Activated CD4-positive, alpha-beta T cell treated with anti-CD3 and anti-CD28 coated beads for 36 hours (primary cell): ENCODE data around the gene NMS. TPM values are rescaled to one million over a fixed set of nuclear protein-coding genes. Genes with fewer than 3 reads are reported as not detected.

Experiments
- ATAC-seq: fragments of 200-7000 bp; cut with Tn5 transposase; one replicate; pipeline ENCODE4 v1.10.0; 2021; ENCODE audit warnings: mild to moderate bottlenecking, moderate library complexity
- CTCF ChIA-PET: fragments of 350-600 bp; sonication (Branson Sonifier 250); formaldehyde crosslinking; loops from one replicate; lab custom pipeline; 2021; ENCODE audit warnings: antibody characterized with exemption; lab: Charles Lee
- POLR2A ChIA-PET: fragments of 350-600 bp; sonication (Branson Sonifier 250); formaldehyde crosslinking; loops from one replicate; lab custom pipeline; 2021; ENCODE audit warnings: antibody characterized with exemption, inconsistent platforms; lab: Charles Lee
- DNase-seq: peaks from one replicate; pipeline ENCODE4 v3.0.0-alpha.2; 2020
- H3K27ac Mint-ChIP-seq: one replicate; pipeline ENCODE4 v1.8.0; 2021; ENCODE audit warnings: mixed read lengths
- H3K27me3 Mint-ChIP-seq: one replicate; pipeline ENCODE4 v1.8.0; 2021; ENCODE audit warnings: mixed read lengths
- H3K36me3 Mint-ChIP-seq: one replicate; pipeline ENCODE4 v1.8.0; 2021; ENCODE audit warnings: low read depth, mixed read lengths
- H3K4me1 Mint-ChIP-seq: one replicate; pipeline ENCODE4 v1.8.0; 2021; ENCODE audit warnings: mixed read lengths
- H3K4me3 Mint-ChIP-seq: one replicate; pipeline ENCODE4 v1.8.0; 2021; ENCODE audit warnings: mild to moderate bottlenecking, moderate library complexity, mixed read lengths
- H3K9me3 Mint-ChIP-seq: one replicate; pipeline ENCODE4 v1.8.0; 2021; ENCODE audit warnings: low read depth, mixed read lengths
- intact Hi-C, 2 experiments: fragments of 100-400 bp; cut with DNase I in 1 of 2; cut with micrococcal nuclease in 1 of 2; formaldehyde crosslinking; loops; one replicate each; pipeline versions ENCODE4 v1.14.2 to v1.15.1; 2022 to 2024; cut with DNase I, micrococcal nuclease
- total RNA-seq, 2 experiments: library from RNA; stranded (reverse); gene quantifications; one replicate each; pipeline ENCODE4 v1.2.3, GENCODE V29; 2021

NMS gene
- total RNA-seq, 2 experiments from 2014 or later = not detected

DNA sequence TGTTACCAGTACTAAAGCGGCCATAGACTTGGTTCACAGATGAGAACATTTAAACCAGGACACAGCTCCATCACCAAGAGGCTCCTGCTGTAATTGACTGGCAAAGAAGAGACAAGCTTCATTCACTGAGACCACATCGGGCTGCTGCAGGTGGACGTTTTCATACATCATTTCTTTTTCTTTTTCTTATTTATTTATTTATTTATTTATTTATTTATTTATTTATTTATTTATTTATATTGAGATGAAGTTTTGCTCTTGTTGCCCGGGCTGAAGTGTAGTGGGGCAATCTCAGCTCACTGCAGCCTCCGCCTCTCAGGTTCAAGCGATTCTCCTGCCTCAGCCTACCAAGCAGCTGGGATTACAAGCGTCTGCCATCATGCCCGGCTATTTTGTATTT lies 58.9 kb downstream of the NMS start:
- ChIA-PET POLR2A (no interaction called here), CTCF (interaction anchor here (1.0 to 1.1 kb wide), 2 partner anchors 21 to 146 kb away, joined by 3 to 5 read pairs; no protein-coding TSS in a partner anchor)
- Mint-ChIP-seq H3K27me3 (peaks cover 2% of the 10 kb centered on the region), H3K9me3 (no peaks in the 10 kb centered on the region), H3K27ac (no peak overlapping the region), H3K4me1 (no peaks in the 10 kb centered on the region), H3K36me3 (no peaks in the 10 kb centered on the region), H3K4me3 (no peak overlapping the region)
- no peak for ATAC-seq
- DNase-seq = no peak
- intact Hi-C loops = no loop called here

DNA sequence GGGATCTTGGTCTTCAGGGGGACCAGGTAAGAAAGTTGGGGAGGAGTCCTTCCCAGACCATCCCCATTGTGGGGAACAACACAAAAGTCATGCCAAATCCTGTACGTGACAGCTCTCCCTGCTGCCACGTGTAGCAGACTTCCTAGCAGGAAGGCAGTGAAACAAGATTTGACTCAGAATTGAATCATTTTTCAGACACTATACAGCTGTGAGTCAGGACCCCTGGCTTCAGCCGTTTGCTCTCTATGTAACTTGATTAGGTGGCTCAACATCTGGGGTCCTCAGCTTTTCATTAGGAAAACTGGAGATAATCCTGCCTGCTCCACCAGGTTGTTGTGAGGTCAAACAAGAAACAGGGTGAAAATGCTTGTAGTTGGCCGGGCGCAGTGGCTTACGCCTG lies 59.6 kb downstream of the NMS start:
- Mint-ChIP-seq H3K9me3 (no peaks in the 10 kb centered on the region), H3K36me3 (no peaks in the 10 kb centered on the region), H3K4me1 (no peaks in the 10 kb centered on the region), H3K27ac (no peak overlapping the region), H3K4me3 (no peak overlapping the region), H3K27me3 (peaks cover 2% of the 10 kb centered on the region)
- POLR2A ChIA-PET = no interaction called here
- intact Hi-C loops = no loop called here
- DNase-seq = no peak
- no peak for ATAC-seq
- CTCF ChIA-PET = interaction anchor here (1.0 kb wide), 1 partner anchor 21 kb away, joined by 3 read pairs; no protein-coding TSS in a partner anchor

Other genes with a start within 250 kb of the NMS start
- gene LONRF2, start 148.0 kb upstream of the NMS start, total RNA-seq = under 1 TPM; 0.02 to 0.04 TPM
- gene CHST10, start 52.8 kb upstream of the NMS start, total RNA-seq = 1 to 10 TPM; 5.9 to 6.2 TPM
- 10 to 100 TPM; 39.3 to 41.9 TPM for gene PDCL3, start 92.5 kb downstream of the NMS start, total RNA-seq